Activated CD8-positive, alpha-beta memory T cell treated with anti-CD3 and anti-CD28 coated beads for 24 hours (primary cell): Measurements from ENCODE around the gene DNAH3.
"Not testable (repeated sequence)": the region's sequence is repeated elsewhere in the genome, so short reads cannot be mapped to it uniquely, and the experiment has no call there.

Source experiments
- DNase-seq: peaks from one replicate; pipeline ENCODE4 v3.0.0-alpha.2; 2020

The DNAH3 gene, protein sequence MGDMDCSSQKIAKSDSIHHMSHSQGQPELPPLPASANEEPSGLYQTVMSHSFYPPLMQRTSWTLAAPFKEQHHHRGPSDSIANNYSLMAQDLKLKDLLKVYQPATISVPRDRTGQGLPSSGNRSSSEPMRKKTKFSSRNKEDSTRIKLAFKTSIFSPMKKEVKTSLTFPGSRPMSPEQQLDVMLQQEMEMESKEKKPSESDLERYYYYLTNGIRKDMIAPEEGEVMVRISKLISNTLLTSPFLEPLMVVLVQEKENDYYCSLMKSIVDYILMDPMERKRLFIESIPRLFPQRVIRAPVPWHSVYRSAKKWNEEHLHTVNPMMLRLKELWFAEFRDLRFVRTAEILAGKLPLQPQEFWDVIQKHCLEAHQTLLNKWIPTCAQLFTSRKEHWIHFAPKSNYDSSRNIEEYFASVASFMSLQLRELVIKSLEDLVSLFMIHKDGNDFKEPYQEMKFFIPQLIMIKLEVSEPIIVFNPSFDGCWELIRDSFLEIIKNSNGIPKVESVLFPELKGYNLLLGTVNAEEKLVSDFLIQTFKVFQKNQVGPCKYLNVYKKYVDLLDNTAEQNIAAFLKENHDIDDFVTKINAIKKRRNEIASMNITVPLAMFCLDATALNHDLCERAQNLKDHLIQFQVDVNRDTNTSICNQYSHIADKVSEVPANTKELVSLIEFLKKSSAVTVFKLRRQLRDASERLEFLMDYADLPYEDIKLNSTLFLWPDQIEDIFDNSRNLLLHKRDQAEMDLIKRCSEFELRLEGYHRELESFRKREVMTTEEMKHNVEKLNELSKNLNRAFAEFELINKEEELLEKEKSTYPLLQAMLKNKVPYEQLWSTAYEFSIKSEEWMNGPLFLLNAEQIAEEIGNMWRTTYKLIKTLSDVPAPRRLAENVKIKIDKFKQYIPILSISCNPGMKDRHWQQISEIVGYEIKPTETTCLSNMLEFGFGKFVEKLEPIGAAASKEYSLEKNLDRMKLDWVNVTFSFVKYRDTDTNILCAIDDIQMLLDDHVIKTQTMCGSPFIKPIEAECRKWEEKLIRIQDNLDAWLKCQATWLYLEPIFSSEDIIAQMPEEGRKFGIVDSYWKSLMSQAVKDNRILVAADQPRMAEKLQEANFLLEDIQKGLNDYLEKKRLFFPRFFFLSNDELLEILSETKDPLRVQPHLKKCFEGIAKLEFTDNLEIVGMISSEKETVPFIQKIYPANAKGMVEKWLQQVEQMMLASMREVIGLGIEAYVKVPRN (N-terminal part only)

DNA sequence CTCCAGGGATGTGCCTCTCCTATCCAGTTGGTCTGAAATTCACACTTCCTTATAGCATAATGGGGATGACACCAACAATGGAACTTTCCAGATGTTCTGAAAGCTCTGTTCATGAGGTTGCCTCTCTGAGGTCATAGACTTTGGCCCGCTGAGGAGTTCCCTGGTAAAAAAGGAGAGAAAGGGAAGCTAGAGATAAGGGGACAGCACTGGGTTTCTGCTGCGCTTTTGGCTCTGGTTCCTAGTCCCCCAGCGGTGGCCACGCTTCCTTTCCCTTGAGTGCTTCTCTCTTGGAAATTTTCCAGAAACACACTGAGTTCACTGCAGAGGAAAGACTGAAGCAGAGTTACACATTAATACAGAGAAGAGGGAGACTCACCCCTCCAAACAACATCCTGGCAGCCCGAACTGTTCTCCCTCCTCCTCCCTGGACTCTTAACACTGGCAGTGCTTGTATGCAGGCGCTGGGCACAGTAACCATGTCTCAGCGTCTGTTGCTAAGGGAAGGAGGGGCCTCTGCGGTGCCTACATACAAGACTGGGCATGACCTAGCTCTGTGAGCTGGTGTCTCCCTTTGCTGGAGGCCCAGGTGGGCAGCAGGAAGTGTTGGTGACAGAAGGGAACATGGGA is at the start of gene DNAH3:
DNAH3 (minus strand) TSS at position 472 of the 627 bp plus-strand sequence. CDS start 527 bp downstream, outside the sequence.
- no peak for DNase-seq

GRCh38 chr16:21199607-21200218 is 49.1 kb upstream of the DNAH3 start:
- DNase-seq: no peak

DNA sequence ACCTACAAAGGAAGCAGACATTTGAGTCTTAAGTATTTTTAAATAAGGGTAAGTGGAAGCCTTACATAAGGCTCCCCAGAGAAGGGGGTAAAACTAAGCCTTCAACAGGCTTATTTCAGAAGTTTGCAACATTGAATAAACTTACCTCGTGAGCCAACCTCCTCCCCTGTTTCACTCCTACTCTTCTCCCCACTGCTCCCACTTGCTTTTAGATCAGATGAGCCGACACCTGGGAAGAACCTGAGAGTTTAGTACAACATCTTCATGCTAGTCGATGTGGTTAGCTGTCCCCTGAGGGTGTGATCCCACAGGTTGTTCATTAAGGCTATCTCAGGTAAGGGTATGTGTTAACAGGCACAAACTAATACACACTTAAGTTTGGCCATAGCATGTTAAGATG is 47.0 kb upstream of the DNAH3 start:
- no peak for DNase-seq

DNA sequence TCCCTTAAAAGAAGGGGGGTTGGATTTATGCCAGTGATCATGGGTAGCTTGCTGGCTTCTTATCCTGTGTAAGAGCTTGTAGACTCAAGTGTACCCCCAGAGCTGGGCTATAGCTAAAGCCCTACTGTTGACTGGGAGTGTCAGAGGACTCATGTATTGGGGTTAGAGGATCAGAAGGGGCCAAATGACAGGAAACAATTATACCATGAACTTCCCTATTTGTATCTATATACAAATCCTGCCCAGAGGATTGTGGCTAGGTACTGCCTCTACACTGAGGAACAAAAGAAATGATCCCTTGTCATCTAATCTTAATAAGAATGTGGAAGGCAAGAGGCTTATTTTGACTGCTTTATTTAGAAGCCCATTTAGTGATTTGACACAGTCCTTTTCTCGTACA is 46.5 kb upstream of the DNAH3 start:
- DNase-seq: no peak

DNA sequence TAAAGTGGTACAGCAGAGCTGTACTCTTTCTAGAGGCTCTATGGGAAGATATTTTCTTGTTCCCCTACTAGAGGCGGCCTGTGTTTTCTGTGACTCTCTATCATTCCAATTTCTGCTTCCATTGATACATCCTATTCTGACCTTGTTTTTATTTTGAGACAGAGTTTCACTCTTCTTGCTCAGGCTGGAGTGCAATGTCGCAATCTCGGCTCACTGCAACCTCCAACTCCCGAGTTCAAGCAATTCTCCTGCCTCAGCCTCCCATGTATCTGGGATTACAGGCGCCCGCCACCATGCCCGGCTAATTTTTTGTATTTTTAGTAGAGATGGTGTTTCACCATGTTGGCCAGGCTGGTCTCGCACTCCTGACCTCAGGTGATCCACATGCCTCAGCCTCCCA is 44.7 kb upstream of the DNAH3 start:
- not testable (repeated sequence) for DNase-seq

DNA sequence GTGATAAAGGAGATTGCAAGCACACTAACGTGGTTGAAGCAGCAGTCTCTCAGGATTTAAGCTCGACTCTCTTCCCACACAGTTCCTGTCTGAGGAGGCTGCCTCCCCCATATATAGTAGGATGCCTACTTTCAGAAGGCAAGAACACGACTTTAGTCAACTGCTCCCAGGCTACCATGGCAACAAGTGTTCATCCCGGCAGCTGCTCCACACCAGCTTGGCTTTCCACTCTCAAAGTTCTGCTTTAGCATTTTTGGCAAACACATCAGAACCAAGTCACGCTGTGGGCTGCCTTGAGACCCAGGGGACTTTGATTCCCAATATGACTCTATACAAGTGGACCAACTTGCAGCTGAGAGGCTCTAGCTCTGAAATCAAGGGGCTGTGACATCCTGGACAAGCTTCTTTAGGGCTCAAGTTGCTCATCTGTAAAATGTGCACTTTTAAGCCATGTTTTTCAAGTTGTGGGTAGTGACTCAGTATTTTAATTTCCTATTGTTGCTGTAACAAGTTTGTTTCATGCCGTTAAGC is 44.2 kb upstream of the DNAH3 start:
- DNase-seq: no peak

- DNase-seq: no peak
Observed at GRCh38 chr16:21192991-21193390, 42.3 kb upstream of the DNAH3 start.

DNA sequence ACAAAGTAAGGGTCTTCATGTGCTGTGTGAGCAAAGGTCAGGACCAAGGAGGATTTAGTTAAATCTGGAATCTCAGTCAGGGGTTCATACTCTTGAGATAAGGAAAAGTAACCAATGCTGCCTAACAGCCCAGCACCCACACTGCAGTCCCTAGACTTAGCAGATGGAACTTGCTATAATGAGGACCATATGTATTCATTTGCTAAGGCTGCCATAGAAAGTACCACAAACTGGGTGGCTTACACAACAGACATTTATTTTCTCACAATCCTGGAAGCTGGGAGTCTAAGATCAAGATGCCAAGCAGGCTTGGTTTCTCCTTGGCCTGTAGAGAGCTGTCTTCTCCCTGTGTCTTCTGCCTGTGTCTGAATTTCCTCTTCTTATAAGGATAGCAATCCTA is 40.0 kb upstream of the DNAH3 start:
- no peak for DNase-seq

- no peak for DNase-seq
Observed at GRCh38 chr16:21190013-21190412, 39.4 kb upstream of the DNAH3 start.

GRCh38 chr16:21189311-21189710 is 38.7 kb upstream of the DNAH3 start:
- DNase-seq: no peak

GRCh38 chr16:21186326-21186691 is 35.7 kb upstream of the DNAH3 start:
- no peak for DNase-seq

GRCh38 chr16:21185659-21186325 is 35.1 kb upstream of the DNAH3 start:
- no peak for DNase-seq

GRCh38 chr16:21184834-21185233 is 34.2 kb upstream of the DNAH3 start:
- DNase-seq: no peak

GRCh38 chr16:21183995-21184394 is 33.3 kb upstream of the DNAH3 start:
- DNase-seq: no peak

DNA sequence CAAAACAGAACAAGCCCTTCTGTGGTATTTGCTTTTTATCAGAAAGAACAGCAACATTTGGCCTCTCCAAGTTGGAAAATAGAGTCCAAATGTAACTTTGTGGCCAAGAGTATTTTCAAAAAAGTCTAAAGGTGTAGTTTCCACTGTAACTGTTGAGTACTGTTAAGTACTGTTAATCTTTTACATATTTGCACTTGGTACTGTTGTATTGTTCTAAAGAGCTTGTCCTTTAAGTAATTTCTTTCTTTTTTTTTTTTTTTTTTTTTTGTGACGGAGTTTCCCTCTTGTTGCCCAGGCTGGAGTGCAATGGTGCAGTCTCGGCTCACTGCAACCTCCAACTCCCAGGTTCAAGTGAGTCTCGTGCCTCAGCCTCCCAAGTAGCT is 29.3 kb upstream of the DNAH3 start:
- no peak for DNase-seq

DNA sequence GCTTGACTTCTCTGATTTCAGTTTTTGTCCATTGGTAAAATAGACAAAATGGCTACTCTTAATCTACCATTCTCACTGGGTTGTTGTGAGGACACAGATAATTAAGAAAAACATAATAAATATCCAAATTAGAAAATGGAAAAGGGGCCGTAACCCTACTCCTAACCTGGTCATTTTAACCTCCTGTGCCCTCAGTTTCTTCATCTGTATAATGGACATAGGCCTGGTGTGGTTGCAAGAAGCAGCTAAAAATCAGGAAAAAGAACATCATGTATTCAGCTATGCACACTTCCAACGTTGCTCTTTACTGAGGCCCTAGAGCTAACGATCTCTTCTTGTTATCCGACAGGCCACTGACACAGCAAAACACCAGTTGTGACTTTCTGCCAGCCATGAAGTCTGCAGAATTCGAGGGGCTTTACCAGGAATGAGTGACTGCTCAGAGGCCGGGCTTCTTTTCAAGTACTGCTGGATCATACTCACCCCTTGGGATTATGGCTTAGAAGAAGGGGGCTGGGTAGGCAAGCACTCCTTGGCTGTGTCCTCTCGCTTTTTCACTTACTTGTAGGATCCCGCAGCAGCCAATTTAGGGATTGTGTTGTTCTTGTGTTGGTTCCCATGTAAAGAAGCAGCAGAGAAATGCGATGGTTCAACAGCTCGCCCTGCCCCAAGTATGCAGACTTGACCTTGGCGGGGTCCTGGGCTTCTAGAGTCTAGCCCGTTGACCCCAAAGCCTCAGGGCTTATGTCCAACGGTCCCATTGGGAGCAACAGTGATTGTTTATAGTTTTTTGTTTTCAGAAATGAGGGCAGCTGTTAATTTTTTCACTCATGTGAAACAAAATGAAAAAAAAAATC is 28.7 kb upstream of the DNAH3 start:
- no peak for DNase-seq

GRCh38 chr16:21175397-21175796 is 24.8 kb upstream of the DNAH3 start:
- DNase-seq: no peak

DNA sequence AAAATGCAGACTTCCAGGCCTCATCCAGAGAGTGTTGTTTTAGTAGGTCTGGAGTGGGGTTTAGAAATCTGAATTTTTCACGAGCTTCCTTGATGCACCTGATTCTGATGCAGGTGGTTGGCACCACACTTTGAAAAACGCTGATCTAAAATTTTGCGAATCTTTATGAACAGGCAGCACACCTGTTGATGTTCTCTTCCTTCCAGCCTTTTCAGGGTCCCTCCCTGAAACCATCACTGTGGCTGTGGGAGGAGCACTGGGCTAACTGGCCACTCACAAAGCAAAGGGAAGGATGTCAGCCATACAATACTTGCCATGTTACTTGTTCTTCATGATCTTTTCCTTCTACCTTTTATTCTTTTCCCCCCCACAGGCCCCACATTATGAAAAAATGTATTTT is 22.0 kb upstream of the DNAH3 start:
- DNase-seq: no peak

GRCh38 chr16:21170116-21170515 is 19.5 kb upstream of the DNAH3 start:
- DNase-seq: not testable (repeated sequence)

GRCh38 chr16:21169249-21169981 is 18.8 kb upstream of the DNAH3 start:
- DNase-seq: no peak
